DND-41 (cell line): ENCODE measurements around the gene API5.

ENCODE experiments used
- ATAC-seq: fragments of 200-7000 bp; cut with Tn5 transposase; 3 replicates; pipeline ENCODE4 v1.9.1; 2021; ENCODE audit warnings: low read depth; ENCODE audit not compliant: insufficient read depth
- DNase-seq: peaks from one replicate; pipeline ENCODE4 v3.0.0-alpha.2; 2020
- H2AFZ ChIP-seq: 2 replicates; pipeline ENCODE4 v1.6.0; 2012; ENCODE audit warnings: low read depth, low read length
- H3K27ac ChIP-seq: 2 replicates; pipeline ENCODE4 v1.5.1; 2012; ENCODE audit warnings: low read length, inconsistent platforms
- H3K27me3 ChIP-seq: fragments of 200-600 bp; sonication (generic); 2 replicates; pipeline ENCODE4 v1.6.0; 2012; ENCODE audit warnings: low read length, mild to moderate bottlenecking, inconsistent platforms; ENCODE audit not compliant: insufficient read depth, poor library complexity
- H3K36me3 ChIP-seq: 2 replicates; pipeline ENCODE4 v1.5.1; 2012; ENCODE audit warnings: low read length, inconsistent platforms; ENCODE audit not compliant: insufficient read depth
- H3K4me1 ChIP-seq: 2 replicates; pipeline ENCODE4 v1.5.1; 2012; ENCODE audit warnings: mild to moderate bottlenecking, low read length; ENCODE audit not compliant: insufficient read depth
- H3K4me2 ChIP-seq: 2 replicates; pipeline ENCODE4 v1.6.0; 2012; ENCODE audit warnings: mild to moderate bottlenecking, moderate library complexity, low read length, inconsistent platforms; ENCODE audit not compliant: insufficient read depth
- H3K4me3 ChIP-seq, 2 experiments: fragments of 200-600 bp in 1 of 2; shearing (Covaris generic) in 1 of 2; 2 replicates each; pipeline ENCODE4 v1.5.1; 2012 to 2016; ENCODE audit warnings: inconsistent platforms in 2 of 2, low read length in 2 of 2, mild to moderate bottlenecking in 2 of 2, low read depth in 1 of 2, moderate library complexity in 1 of 2
- H3K79me2 ChIP-seq: 2 replicates; pipeline ENCODE4 v1.6.0; 2012; ENCODE audit warnings: low read length, inconsistent platforms; ENCODE audit not compliant: insufficient read depth
- H3K9ac ChIP-seq: 2 replicates; pipeline ENCODE4 v1.6.0; 2012; ENCODE audit warnings: low read depth, mild to moderate bottlenecking, inconsistent platforms, low read length, moderate library complexity
- H3K9me3 ChIP-seq: 2 replicates; pipeline ENCODE4 v1.5.1; 2012; ENCODE audit warnings: low read length, moderate library complexity, mild to moderate bottlenecking, inconsistent platforms; ENCODE audit not compliant: insufficient read depth, severe bottlenecking
- H4K20me1 ChIP-seq: 2 replicates; pipeline ENCODE4 v1.6.0; 2012; ENCODE audit warnings: low read length; ENCODE audit not compliant: insufficient read depth
- EZH2 ChIP-seq: IDR thresholded peaks from 3 replicates; pipeline ENCODE4 v1.6.1; 2012; ENCODE audit warnings: borderline replicate concordance, low read depth, mild to moderate bottlenecking, moderate library complexity, low read length, inconsistent platforms; ENCODE audit not compliant: severe bottlenecking
- TF ChIP-seq, protein P1 (sequence below): IDR thresholded peaks from 2 replicates; pipeline ENCODE4 v1.5.1; 2012; ENCODE audit warnings: borderline replicate concordance, low read length, moderate library complexity, mild to moderate bottlenecking; ENCODE audit not compliant: poor library complexity, severe bottlenecking; ENCODE audit errors: extremely low read depth

Gene API5

GRCh38 chr11:43282607-43283440 lies 29.0 kb upstream of the API5 start:
- Histone ChIP-seq H3K4me1 (no peaks in the 10 kb centered on the region), H3K9ac (no peak overlapping the region), H3K4me3 (no peak overlapping the region), H3K27ac (no peak overlapping the region), H3K79me2 (no peaks in the 10 kb centered on the region), H3K4me2 (no peak overlapping the region), H3K36me3 (no peaks in the 10 kb centered on the region), H2AFZ (no peak overlapping the region), H4K20me1 (no peaks in the 10 kb centered on the region), H3K27me3 (no peaks in the 10 kb centered on the region), H3K9me3 (no peaks in the 10 kb centered on the region)
- TF ChIP-seq, protein P1, sequence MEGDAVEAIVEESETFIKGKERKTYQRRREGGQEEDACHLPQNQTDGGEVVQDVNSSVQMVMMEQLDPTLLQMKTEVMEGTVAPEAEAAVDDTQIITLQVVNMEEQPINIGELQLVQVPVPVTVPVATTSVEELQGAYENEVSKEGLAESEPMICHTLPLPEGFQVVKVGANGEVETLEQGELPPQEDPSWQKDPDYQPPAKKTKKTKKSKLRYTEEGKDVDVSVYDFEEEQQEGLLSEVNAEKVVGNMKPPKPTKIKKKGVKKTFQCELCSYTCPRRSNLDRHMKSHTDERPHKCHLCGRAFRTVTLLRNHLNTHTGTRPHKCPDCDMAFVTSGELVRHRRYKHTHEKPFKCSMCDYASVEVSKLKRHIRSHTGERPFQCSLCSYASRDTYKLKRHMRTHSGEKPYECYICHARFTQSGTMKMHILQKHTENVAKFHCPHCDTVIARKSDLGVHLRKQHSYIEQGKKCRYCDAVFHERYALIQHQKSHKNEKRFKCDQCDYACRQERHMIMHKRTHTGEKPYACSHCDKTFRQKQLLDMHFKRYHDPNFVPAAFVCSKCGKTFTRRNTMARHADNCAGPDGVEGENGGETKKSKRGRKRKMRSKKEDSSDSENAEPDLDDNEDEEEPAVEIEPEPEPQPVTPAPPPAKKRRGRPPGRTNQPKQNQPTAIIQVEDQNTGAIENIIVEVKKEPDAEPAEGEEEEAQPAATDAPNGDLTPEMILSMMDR: peak; percentile 91
- no peak for TF ChIP-seq EZH2
- ATAC-seq (peak; percentile 73), DNase-seq (peak; percentile 45)

GRCh38 chr11:43285826-43286225 lies 26.0 kb upstream of the API5 start:
- Histone ChIP-seq H4K20me1 (no peaks in the 10 kb centered on the region), H3K27ac (no peak overlapping the region), H3K36me3 (no peaks in the 10 kb centered on the region), H3K27me3 (no peaks in the 10 kb centered on the region), H3K4me2 (no peak overlapping the region), H3K9ac (no peak overlapping the region), H2AFZ (no peak overlapping the region), H3K79me2 (no peaks in the 10 kb centered on the region), H3K4me1 (no peaks in the 10 kb centered on the region), H3K4me3 (no peak overlapping the region), H3K9me3 (no peaks in the 10 kb centered on the region)
- no peak for DNase-seq
- ATAC-seq: no peak
- TF ChIP-seq, protein P1: no peak
- TF ChIP-seq EZH2: no peak

DNA sequence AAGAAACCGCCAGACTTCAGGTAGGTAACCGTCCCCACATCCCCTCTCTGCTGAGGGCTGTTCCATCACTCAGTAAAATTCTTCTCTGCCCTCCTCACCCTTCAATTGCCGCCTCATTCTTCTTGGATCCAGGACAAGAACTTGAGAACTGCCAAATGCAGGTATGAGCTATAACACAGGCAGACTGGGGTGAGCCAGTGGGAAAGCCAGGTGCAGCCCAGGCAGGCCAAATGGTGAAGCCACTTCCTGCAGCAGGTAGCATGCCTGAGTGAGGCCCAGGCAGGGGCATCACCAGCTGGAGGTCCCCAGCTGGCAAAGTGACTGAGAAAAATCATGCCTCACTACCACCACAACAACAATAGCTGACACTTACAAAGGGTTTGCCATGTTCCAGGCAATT lies 22.4 kb upstream of the API5 start:
- no peaks in the 10 kb centered on the region for H3K79me2 ChIP-seq
- no peak for DNase-seq
- no peak overlapping the region for H2AFZ ChIP-seq

More for the DNA sequence above, 22.4 kb upstream of the API5 start:
- Histone ChIP-seq H3K27me3 (no peaks in the 10 kb centered on the region), H3K36me3 (no peaks in the 10 kb centered on the region), H3K27ac (no peak overlapping the region), H3K4me1 (no peaks in the 10 kb centered on the region), H4K20me1 (no peaks in the 10 kb centered on the region), H3K9me3 (no peaks in the 10 kb centered on the region), H3K4me2 (no peak overlapping the region), H3K4me3 (no peak overlapping the region), H3K9ac (no peak overlapping the region)
- ATAC-seq: no peak
- TF ChIP-seq, protein P1: no peak
